C4-2B (cell line): ENCODE data around the gene CCNE1.

Source experiments
- ZFX ChIP-seq: fragments of 450-650 bp; IDR thresholded peaks from 2 replicates; pipeline ENCODE4 v1.6.1; 2017
- TF ChIP-seq, protein P1 (sequence below): fragments of 450-650 bp; conservative IDR thresholded peaks from 2 replicates; pipeline ENCODE4 v1.5.1; 2017; ENCODE audit warnings: mild to moderate bottlenecking

GRCh38 chr19:29844891-29845573 lies 33.2 kb downstream of the CCNE1 start:
- TF ChIP-seq, protein P1, sequence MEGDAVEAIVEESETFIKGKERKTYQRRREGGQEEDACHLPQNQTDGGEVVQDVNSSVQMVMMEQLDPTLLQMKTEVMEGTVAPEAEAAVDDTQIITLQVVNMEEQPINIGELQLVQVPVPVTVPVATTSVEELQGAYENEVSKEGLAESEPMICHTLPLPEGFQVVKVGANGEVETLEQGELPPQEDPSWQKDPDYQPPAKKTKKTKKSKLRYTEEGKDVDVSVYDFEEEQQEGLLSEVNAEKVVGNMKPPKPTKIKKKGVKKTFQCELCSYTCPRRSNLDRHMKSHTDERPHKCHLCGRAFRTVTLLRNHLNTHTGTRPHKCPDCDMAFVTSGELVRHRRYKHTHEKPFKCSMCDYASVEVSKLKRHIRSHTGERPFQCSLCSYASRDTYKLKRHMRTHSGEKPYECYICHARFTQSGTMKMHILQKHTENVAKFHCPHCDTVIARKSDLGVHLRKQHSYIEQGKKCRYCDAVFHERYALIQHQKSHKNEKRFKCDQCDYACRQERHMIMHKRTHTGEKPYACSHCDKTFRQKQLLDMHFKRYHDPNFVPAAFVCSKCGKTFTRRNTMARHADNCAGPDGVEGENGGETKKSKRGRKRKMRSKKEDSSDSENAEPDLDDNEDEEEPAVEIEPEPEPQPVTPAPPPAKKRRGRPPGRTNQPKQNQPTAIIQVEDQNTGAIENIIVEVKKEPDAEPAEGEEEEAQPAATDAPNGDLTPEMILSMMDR: no peak
- TF ChIP-seq ZFX: no peak
